ENCODE data around the gene PHLDB1.
"Not testable (repeated sequence)": the region's sequence is repeated elsewhere in the genome, so short reads cannot be mapped to it uniquely, and the experiment has no call there.

Gene PHLDB1

DNA sequence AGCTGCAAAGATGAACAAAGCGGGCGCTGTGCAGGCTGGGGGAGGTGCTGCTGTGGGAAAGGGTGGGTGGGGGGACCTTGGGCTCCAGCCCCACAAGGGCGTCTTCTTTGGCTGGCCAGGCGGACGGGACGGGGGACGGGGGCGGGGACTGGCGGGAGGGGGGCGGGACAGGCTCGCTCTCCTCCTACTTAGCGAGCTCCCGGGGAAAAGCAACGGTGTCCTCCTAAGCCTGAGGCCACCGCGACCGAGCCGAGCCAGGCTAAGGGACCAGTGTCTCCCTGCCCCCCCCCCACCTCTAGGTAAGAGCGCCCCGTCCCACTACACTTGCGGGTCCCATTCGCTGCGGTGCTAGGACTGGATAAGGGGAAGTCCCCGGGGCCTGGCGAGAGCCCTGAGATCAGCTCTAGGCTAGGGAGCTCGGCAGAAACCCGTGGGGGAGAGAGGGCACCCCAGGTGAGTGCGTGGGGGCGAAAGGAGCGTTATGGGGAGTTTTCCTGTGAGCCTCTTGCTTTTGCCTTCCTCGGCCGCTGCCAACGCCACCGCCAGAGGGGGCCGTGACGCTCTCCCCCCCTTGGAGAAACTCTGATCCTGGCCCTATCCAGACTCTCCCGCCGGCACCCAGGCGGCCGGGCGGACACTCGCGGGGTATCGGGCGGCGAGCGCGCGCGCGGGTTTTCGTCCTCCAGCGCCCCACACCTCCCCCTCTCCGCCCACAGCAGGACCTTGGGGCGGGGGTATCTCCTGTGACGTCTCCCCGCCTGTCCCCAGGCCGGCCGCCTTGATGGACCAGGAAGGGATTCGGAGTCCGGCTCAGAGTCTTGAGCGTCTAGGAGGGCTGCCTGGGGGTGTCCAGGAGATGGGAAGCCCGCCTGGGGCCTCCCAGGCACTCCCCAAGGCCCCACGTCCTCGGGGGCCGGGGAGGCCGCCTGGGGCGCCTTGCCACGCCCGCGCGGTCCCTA, at the start of gene PHLDB1:
PHLDB1 (plus strand) TSS at position 215 of the 959 bp plus-strand sequence. CDS start 6,222 bp downstream, outside the sequence.
- peak in 1 of 3 donors; percentile 27 for DNase-seq (ENCODE audit: low read depth in 3 of 3, low spot score in 1 of 3)

DNA sequence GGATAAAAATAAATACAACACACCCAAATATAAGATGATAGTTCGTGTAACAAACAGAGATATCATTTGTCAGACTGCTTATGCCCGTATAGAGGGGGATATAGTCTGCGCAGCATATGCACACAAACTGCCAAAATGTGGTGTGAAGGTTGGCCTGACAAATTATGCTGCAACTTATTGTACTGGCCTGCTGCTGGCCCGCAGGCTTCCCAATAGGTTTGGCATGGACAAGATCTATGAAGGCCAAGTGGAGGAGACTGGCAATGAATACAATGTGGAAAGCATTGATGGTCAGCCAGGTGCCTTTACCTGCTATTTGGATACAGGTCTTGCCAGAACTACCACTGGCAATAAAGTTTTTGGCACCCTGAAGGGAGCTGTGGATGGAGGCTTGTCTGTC, 46.6 kb upstream of the PHLDB1 start:
- no peak for DNase-seq (ENCODE audit: low read depth in 3 of 3, low spot score in 1 of 3)

DNA sequence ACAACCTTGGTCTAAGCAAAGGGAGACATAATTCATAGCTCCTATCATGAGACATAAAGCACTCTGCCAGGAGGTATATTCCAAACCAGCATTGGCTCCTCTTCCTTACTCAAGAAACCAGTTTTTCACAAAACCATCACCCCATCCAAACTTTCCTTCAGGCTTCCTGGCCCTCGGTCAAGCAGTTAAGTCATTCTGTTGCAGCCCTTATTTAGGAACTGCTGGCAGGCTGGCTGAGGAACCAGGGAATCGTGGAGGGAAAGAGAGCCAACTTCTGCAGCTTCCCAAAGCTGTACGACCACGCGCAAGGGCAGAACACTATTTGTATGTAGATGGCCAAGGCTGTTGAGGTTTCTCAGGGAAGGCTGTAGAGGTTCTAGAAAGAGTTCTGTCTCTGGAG, 42.4 kb upstream of the PHLDB1 start:
- DNase-seq (ENCODE audit: low read depth in 3 of 3, low spot score in 1 of 3) = no peak

DNA sequence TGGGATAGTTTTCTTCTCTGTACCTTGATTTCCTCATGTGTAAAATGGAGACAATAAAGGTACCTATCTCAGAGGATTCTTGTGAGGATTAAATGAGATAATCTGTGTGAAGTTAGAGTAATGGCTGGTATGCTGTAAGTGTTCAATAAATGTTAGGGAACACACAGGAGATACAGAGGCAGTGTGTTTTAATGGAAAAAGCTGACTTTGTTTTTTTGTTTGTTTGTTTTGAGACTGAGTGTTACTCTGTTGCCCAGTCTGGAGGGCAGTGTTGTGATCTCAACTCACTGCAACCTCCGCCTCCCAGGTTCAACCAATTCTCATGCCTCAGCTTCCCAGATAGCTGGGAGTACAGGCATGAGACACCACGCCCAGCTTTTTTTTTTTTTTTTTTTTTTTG, 37.7 kb upstream of the PHLDB1 start:
- no peak for DNase-seq (ENCODE audit: low read depth in 3 of 3, low spot score in 1 of 3)

DNA sequence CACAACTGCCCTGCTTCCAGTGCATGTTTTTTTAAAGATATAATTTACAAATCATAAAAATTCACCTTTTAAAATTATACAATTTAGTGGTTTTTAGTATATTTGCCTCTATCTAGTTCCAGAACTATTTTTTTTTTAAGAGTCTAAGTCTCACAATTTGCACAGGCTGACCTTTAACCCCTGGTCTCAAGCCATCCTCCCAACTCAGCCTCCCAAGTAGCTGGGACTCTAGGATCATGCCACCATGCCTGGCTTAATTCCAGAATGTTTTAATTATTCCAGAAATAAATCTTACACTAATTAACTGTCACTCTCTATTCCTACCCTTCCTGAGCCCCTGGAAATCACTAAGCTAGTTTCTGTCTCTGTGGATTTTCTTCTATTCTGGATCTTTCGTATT, 36.6 kb upstream of the PHLDB1 start:
- no peak for DNase-seq (ENCODE audit: low read depth in 3 of 3, low spot score in 1 of 3)

DNA sequence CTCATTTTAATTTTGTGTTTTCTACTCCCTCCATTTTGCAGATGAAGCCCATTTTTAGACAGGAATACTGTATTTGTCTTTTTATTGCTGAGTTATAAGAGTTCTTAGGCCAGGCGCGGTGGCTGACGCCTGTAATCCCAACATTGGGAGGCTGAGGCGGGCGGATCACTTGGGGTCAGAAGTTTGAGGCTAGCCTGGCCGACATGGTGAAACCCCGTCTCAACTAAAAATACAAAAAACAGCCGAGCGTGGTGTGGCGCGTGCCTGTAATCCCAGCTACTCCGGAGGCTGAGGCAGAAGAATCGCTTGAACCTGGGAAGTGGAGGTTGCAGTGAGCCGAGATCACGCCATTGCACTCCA, 35.7 kb upstream of the PHLDB1 start:
- peak in 1 of 3 donors; percentile 10 for DNase-seq (ENCODE audit: low read depth in 3 of 3, low spot score in 1 of 3)

DNA sequence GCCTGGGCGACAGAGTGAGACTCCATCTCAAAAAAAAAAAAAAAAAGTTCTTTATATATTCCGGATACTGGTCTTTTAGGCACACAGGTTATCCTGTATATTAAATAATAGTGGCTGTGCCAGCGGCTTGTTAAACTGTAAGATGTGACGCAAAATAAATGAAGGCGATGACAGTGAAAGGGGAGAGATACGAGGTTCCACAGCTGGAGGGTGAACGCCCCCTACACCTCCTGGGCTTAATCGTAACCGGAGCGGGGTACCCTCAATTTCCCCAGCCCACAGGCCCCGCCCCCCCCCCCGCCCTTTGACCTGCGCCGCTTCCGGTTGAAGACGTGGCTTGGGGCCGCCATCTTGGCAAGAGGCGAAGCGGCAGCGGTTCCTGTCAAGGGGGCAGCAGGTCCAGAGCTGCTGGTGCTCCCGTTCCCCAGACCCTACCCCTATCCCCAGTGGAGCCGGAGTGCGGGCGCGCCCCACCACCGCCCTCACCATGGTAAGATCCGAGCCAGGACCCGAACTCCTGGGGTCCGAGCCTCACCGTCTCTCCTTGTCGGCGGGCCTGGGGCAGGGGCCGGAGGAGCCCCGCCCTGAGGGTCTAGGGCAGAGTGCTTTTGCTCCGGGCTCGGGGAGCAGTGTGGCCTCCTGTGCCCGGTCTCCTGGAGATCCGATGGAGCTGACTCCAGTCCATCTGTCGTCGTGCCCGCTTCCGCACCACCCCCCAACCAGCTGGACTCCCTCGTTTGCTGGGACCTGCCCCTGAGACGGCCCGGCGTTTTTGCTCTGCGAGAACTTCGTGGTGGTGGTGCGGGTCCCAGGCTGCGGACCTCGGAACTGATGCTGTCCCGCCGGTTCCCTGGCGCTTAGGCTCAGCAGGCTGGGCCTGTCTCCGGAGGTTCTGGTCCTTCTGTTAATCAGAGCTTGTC, 35.1 kb upstream of the PHLDB1 start, which contains the start of gene ARCN1:
ARCN1 (plus strand) TSS at position 349 of the 920 bp plus-strand sequence; CDS start at position 488, 139 bp downstream.
- peak; percentile 45 to 60 (median 59) for DNase-seq (ENCODE audit: low read depth in 3 of 3, low spot score in 1 of 3)

DNA sequence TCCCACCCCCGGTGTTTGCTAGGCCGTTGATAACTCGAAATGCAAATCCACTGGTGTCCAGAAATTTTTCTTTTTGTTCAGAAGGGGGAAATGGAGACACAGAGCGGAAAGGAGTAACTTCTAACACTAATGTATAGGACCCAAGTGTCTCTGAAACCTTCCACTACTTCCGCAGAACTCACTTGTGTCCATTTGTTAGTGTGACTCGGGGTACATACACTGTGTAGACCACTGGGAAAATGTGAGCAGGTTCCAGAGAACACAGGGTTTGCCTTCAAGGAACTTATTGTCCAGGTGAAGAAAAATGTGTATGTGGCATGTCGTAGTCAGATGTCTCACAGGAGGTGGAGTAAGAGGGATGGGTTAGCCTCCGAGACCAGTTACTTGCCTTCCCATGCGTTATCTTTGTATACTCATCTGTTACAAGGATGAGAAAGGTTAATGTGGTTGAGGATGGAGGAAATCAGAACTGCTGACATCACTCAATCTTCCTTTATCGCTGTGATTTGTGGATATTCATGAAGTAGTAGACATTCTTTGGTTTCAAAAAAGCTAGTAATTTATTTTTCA, 34.3 kb upstream of the PHLDB1 start:
- DNase-seq (ENCODE audit: low read depth in 3 of 3, low spot score in 1 of 3) = no peak

DNA sequence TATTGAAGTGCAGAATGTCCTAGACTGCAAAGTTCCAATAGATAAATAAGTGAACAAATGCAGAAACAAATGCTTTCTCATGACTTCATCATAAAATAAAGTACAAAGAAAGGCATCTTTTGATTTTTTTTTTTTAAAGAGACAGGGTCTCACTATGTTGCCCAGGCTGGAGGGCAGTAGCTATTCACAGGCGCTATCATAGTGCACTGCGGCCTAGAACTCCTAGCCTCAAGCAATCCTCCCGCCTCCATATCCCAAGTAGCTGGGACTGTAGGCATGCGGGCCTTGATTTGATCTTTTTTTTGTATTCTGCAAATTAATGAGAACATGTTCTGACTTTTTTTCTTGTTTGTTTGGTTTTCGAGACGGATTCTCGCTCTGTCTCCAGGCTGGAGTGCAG, 32.8 kb upstream of the PHLDB1 start:
- DNase-seq (ENCODE audit: low read depth in 3 of 3, low spot score in 1 of 3) = no peak

DNA sequence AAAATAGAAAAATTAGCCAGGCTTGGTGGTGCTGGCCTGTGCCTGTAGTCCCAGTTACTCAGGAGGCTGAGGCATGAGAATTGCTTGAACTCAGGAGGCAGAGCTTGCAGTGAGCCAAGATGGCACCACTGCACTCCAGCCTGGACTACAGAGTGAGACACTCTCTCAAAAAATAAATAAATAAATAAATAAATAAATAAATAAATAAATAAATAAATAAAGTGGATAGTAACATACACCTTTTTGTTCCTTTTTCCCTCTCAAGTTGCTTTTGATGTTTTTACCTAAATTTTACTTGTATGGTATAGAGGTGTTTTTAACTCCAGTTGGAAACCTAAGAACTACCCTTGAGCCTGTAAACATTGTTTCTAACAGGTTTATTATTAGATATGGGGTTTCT, 29.4 kb upstream of the PHLDB1 start:
- DNase-seq (ENCODE audit: low read depth in 3 of 3, low spot score in 1 of 3) = not testable (repeated sequence)

DNA sequence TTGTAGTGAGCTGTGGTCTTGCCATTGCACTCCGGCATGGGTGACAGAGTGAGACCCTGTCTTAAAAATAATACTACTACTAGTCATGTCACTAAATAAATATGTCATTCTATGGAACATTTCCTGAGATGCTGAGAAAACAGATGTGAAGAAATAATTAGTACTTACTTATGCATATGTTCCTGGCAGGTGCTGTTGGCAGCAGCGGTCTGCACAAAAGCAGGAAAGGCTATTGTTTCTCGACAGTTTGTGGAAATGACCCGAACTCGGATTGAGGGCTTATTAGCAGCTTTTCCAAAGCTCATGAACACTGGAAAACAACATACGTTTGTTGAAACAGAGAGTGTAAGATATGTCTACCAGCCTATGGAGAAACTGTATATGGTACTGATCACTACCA, 26.4 kb upstream of the PHLDB1 start:
- no peak for DNase-seq (ENCODE audit: low read depth in 3 of 3, low spot score in 1 of 3)

DNA sequence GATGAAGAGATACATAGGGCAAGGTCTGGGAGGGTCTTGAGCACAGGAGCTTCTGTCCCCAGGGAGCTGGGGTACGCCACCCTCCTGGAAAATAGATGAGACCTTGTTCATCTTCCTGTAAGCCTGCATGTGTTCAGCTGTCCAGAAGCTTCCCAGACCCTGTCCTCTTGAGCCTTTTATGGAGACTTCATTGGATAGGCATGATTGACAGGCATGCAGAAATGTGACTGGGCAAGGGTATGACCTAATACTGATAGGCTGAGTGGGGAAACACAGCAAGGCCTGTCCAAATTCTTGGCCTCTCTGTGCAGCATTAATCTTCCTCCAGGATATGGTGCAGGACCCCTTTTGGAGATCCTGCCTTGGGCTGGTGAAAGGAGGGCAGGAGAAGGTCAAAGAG, 19.5 kb upstream of the PHLDB1 start:
- no peak for DNase-seq (ENCODE audit: low read depth in 3 of 3, low spot score in 1 of 3)

DNA sequence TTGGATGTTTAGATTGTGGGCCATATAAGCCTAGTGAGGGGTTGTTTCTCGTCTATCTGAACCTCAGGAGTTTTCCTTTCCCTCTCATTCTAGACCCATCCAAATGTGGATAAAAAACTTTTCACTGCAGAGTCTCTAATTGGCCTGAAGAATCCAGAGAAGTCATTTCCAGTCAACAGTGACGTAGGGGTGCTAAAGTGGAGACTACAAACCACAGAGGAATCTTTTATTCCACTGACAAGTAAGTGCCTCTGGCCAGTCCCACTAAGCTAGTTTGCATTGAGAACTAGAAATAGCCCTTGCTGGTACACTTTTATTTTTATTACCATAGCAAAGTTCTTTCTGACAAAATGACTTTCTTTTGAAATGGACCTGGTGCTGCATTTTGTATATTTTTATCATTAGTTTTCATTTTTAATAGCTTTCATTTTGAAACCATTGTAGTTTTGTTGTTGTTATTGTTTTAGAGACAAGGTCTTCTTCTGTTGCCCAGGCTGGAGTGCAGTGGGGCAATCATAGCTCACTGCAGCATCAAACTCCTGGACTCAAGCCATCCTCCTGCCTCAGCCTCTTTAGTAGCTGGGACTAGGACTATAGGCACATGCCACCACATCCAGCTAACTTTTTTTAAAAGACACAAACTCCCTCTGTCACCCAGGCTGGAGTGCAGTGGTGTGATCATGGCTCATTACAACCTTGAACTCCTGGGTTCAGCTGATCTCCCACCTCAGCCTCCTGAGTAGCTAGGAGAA, 14.6 kb upstream of the PHLDB1 start:
- no peak for DNase-seq (ENCODE audit: low read depth in 3 of 3, low spot score in 1 of 3)

DNA sequence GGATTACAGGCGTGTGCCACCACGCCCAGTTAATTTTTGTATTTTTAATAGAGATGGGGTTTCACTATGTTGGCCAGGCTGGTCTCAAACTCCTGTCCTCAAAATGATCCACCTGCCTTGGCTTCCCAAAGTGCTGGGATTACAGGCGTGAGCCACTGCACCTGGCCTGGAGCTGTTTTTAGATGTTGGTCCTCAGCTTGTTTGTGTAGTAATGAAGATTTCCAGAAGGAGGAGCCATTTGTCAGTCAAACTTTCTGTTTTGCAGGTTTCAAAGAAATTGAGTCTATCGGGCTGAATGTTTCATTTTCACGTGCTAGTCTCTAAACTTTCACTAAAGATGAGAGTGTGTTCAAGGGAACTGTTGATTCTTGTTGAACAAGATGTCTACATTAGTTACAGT, 12.4 kb upstream of the PHLDB1 start:
- not testable (repeated sequence) for DNase-seq (ENCODE audit: low read depth in 3 of 3, low spot score in 1 of 3)

DNA sequence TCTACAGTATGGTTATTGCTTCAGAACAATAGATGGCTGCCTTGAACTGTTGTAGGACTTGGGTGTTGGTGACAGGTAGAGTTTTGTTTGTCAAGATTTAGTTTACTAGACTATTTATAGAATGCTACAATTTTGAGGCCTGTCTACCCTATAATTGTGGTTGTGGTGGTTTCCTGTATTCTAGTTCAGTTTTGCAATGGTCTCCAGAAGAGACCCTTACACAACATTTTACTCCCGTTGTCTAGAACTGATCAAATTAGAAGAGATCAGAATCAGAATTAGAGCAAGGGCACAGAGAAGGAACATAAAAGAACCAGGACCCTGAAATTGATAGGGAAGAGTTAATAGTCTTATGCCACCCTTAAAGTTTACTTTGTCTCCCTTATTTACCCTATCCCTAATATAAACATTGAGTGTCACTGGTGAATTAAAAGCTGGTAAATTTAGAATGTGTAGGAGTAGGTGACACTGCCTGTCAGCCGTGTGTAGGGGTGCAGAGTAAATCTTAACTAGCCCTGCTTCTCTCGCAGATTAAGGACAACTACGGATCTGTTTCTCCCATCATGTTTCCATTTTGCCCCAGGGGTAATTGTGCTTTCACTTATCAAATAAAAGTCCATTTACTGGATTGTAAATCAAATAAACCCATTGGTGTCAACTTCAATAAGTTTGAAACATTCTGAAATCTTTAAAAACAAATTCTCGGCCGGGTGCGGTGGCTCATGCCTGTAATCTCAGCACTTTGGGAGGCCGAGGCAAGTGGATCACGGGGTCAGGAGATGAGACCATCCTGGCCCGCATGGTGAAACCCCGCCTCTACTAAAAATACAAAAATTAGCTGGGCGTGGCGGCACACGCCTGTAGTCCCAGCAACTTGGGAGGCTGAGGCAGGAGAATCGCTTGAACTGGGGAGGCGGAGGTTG, 10.9 kb upstream of the PHLDB1 start:
- no peak for DNase-seq (ENCODE audit: low read depth in 3 of 3, low spot score in 1 of 3)

DNA sequence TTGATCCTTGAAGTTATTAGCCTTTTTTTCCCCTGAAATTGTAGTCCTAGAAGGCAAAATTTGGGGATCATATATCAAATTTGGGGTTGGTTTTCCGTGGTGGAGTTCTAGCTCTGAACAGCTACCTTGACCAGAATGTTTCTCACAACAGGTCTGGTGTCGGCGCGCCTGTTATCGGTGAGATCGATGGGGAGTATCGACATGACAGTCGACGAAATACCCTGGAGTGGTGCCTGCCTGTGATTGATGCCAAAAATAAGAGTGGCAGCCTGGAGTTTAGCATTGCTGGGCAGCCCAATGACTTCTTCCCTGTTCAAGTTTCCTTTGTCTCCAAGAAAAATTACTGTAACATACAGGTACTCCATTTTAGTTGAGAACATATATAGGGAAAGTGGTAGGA, 9.9 kb upstream of the PHLDB1 start:
- no peak for DNase-seq (ENCODE audit: low read depth in 3 of 3, low spot score in 1 of 3)

DNA sequence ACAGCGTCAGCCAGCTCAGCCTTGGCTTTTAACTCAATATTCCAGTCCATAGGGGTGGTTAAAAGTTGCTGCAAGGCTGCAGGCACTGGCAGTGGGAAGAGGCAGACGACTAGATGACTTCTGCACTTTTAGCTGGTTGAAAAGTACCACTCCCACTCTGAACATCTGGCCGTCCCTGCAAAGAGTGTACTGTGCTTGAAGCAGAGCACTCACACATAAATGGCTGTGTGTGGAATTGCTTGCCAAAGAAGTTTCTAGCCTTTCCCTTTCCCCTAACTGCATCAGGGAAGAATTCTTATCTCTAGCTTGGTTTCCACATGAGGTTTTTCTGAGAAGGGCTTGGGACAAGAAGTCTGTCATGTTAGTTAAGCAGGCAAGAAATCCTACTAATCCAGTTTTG, 5.1 kb upstream of the PHLDB1 start:
- no peak for DNase-seq (ENCODE audit: low read depth in 3 of 3, low spot score in 1 of 3)

DNA sequence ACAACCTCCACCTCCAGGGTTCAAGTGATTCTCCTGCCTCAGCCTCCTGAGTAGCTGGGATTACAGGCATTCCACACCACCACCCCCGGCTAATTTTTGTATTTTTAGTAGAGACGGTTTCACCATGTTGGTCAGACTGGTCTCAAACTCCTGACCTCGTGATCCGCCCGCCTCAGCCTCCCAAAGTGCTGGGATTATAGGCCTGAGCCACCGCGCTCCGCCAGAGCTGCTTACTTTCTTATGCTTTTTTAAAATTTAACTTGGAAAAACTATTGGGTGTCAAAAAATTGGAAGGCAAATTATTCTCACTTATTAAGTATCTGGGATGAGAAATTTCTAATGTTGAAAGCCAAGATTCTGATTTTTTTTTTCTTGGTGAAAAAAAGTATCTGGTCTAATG, 3.7 kb upstream of the PHLDB1 start:
- DNase-seq (ENCODE audit: low read depth in 3 of 3, low spot score in 1 of 3) = not testable (repeated sequence)

DNA sequence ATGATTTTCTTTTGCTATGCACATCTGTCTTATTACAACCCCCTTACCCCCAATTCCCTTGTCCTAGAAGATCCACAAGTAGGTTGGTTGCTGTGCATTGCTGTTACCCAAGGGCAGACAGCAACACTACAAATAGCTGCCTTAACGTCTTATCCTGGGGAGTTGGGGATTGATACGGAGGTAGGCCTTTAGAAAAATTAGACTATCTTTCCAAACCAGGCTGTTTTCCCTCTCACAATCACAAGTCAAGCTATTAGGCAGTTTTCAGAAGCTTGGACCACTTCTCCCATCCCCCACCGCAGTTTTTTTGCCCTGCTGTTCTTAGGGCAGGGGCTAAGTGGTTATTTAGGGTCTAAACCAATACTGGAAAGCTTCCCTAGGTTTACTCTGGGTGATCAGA, 2.8 kb upstream of the PHLDB1 start:
- no peak for DNase-seq (ENCODE audit: low read depth in 3 of 3, low spot score in 1 of 3)
